ENCODE results near the gene ZNF674. TPM values are rescaled to one million over a fixed set of nuclear protein-coding genes. Genes with fewer than 3 reads are reported as not detected.

ZNF674 gene
- total and polyA plus RNA-seq, 9 of the 15 experiments (the other 6 are each of a cell fraction or from before 2014, with no cell fraction given) = 1.2 to 4.7 (median 2.6) TPM

DNA sequence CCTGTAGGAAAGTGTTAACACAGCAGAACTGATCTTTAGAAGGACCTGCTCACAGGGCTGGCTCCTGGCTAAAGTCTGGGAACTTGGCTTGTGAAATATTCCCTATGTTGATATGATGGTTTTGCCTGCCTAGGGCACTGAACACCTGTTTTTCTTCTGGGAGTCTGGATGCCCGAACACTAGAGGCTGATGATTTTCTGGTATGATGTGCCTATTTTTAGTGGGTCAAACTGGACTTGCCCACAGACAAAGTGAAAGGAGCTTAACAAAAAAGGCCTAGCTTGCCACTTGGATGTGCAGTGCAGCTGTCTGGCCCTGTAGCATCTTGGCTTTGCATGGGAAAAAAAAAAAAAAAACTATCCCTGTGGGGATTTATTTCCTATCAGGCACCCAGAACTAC is 39.1 kb downstream of the ZNF674 start:
- no peak for ATAC-seq
- ChIA-PET POLR2A (no interaction called here), CTCF (ENCODE audit: low intra/inter-chr PET ratio) (no interaction called here)
- H4K20me1 ChIP-seq (replicated peaks; ENCODE audit: control insufficient read depth, insufficient read depth, low read length) = no peaks in the 10 kb centered on the region
- H3K9ac ChIP-seq (ENCODE audit: insufficient read depth in 1 of 2, low read depth in 2 of 2, low read length in 2 of 2) = no peak overlapping the region
- no peaks in the 10 kb centered on the region for H3K27me3 ChIP-seq (ENCODE audit: control insufficient read depth in 2 of 2, insufficient read depth in 2 of 2, low read length in 2 of 2)
- 9% methylated on average over 1 of the region's 1 CpG for WGBS (ENCODE audit: insufficient coverage, low coverage, missing lambda C conversion rate)
- no peak for DNase-seq (ENCODE audit: extremely low read depth in 1 of 4, low spot score in 3 of 4)
- no peaks in the 10 kb centered on the region for H3K9me1 ChIP-seq (ENCODE audit: control insufficient read depth, insufficient read depth, low read length)
- H3K4me3 ChIP-seq = no peak overlapping the region
- no peaks in the 10 kb centered on the region; the same call in 1 of the 2 replicates for H3K9me3 ChIP-seq (replicated peaks; ENCODE audit: control insufficient read depth, insufficient read depth, low read depth, low read length)
- no peak overlapping the region for H3K27ac ChIP-seq (ENCODE audit: extremely low read depth, low read depth, low read length)
- intact Hi-C loops (cut with micrococcal nuclease) (no loop called here), in situ Hi-C loops (cut with MboI) (no loop called here)
- H3K4me1 ChIP-seq (replicated peaks in 1 of 2; ENCODE audit: control insufficient read depth in 2 of 2, insufficient read depth in 2 of 2, low read length in 2 of 2) = no peaks in the 10 kb centered on the region
- no TSS peak for BruUV-seq (replicated peaks)
- H3K79me2 ChIP-seq (ENCODE audit: control insufficient read depth, insufficient read depth, low read length) = no peaks in the 10 kb centered on the region
- no peak overlapping the region for H3K4me2 ChIP-seq (ENCODE audit: insufficient read depth, low read length)
- no peak for TF ChIP-seq ZNF165 (CRISPR knock-in tag; IDR thresholded peaks at IDR 0.05; ENCODE audit: borderline replicate concordance)
- no peak for TF ChIP-seq ZNF766 (CRISPR knock-in tag; conservative IDR thresholded peaks at IDR 0.05)
- TF ChIP-seq ZNF589 (CRISPR knock-in tag; IDR thresholded peaks at IDR 0.05; ENCODE audit: low read depth) = no peak
- TF ChIP-seq HEY1 (CRISPR knock-in tag; IDR thresholded peaks at IDR 0.05; ENCODE audit: borderline replicate concordance) = no peak
- no peak for TF ChIP-seq MECOM (CRISPR knock-in tag; IDR thresholded peaks at IDR 0.05)
- no peak for TF ChIP-seq NFYB (IDR thresholded peaks at IDR 0.05; ENCODE audit: extremely low read depth, insufficient read length)
- no peak for TF ChIP-seq HSF4 (CRISPR knock-in tag; IDR thresholded peaks at IDR 0.05; ENCODE audit: borderline replicate concordance)
- FAIRE-seq = no peak
- no peaks in the 10 kb centered on the region for H3K36me3 ChIP-seq (ENCODE audit: control insufficient read depth, insufficient read depth, low read length)
- H2AFZ ChIP-seq (ENCODE audit: low read depth, low read length) = no peak overlapping the region

DNA sequence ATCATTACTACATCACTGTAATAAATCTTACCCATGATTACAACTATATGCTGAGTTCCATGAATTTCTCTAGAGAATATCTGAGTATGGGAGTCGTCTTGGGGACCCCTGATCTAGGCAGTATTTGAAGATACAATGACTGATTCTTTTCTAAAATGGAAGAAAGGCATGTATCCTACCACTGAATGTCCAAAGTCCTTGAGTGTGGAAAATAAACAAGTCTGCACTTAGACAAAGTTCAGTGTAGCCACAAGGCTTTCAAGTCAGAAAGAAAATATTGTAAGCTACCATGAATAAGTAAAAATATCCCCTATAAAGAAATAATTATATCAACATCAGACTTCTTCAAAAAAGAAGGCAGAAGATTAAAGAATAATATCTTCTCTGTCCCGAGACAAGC is 42.4 kb downstream of the ZNF674 start:
- in situ Hi-C loops (cut with MboI) (no loop called here), intact Hi-C loops (cut with micrococcal nuclease) (no loop called here)
- Histone ChIP-seq H3K27me3 (ENCODE audit: control insufficient read depth in 2 of 2, insufficient read depth in 2 of 2, low read length in 2 of 2) (no peaks in the 10 kb centered on the region), H3K9me3 (replicated peaks; ENCODE audit: control insufficient read depth, insufficient read depth, low read depth, low read length) (peaks cover 2% of the 10 kb centered on the region; the same call in 1 of the 2 replicates), H4K20me1 (replicated peaks; ENCODE audit: control insufficient read depth, insufficient read depth, low read length) (no peaks in the 10 kb centered on the region), H3K9ac (ENCODE audit: insufficient read depth in 1 of 2, low read depth in 2 of 2, low read length in 2 of 2) (no peak overlapping the region), H3K79me2 (ENCODE audit: control insufficient read depth, insufficient read depth, low read length) (no peaks in the 10 kb centered on the region), H3K4me2 (ENCODE audit: insufficient read depth, low read length) (no peak overlapping the region), H3K4me1 (replicated peaks in 1 of 2; ENCODE audit: control insufficient read depth in 2 of 2, insufficient read depth in 2 of 2, low read length in 2 of 2) (no peaks in the 10 kb centered on the region), H3K36me3 (ENCODE audit: control insufficient read depth, insufficient read depth, low read length) (no peaks in the 10 kb centered on the region), H3K27ac (ENCODE audit: extremely low read depth, low read depth, low read length) (no peak overlapping the region), H3K4me3 (no peak overlapping the region), H3K9me1 (ENCODE audit: control insufficient read depth, insufficient read depth, low read length) (no peaks in the 10 kb centered on the region), H2AFZ (ENCODE audit: low read depth, low read length) (no peak overlapping the region)
- BruUV-seq (replicated peaks) = no TSS peak
- FAIRE-seq (no peak), DNase-seq (ENCODE audit: extremely low read depth in 1 of 4, low spot score in 3 of 4) (no peak), ATAC-seq (no peak)
- CTCF ChIA-PET (ENCODE audit: low intra/inter-chr PET ratio) = no interaction called here
- POLR2A ChIA-PET = no interaction called here
- 25% methylated on average over 2 of the region's 2 CpGs for WGBS (ENCODE audit: insufficient coverage, low coverage, missing lambda C conversion rate)
- TF ChIP-seq TAF1 (IDR thresholded peaks at IDR 0.05; ENCODE audit: control insufficient read depth, extremely low read depth, insufficient read depth, low read length, severe bottlenecking) = no peak
- no peak for TF ChIP-seq KAT8 (IDR thresholded peaks at IDR 0.05; ENCODE audit: low read depth)
- TF ChIP-seq NR2F6 (CRISPR knock-in tag; IDR thresholded peaks at IDR 0.05) = no peak
- TF ChIP-seq ZNF384 (IDR thresholded peaks at IDR 0.05; ENCODE audit: low read depth, low read length) = no peak
- TF ChIP-seq NCOR1 (IDR thresholded peaks at IDR 0.05) = no peak
- TF ChIP-seq, protein P1, sequence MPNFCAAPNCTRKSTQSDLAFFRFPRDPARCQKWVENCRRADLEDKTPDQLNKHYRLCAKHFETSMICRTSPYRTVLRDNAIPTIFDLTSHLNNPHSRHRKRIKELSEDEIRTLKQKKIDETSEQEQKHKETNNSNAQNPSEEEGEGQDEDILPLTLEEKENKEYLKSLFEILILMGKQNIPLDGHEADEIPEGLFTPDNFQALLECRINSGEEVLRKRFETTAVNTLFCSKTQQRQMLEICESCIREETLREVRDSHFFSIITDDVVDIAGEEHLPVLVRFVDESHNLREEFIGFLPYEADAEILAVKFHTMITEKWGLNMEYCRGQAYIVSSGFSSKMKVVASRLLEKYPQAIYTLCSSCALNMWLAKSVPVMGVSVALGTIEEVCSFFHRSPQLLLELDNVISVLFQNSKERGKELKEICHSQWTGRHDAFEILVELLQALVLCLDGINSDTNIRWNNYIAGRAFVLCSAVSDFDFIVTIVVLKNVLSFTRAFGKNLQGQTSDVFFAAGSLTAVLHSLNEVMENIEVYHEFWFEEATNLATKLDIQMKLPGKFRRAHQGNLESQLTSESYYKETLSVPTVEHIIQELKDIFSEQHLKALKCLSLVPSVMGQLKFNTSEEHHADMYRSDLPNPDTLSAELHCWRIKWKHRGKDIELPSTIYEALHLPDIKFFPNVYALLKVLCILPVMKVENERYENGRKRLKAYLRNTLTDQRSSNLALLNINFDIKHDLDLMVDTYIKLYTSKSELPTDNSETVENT (CRISPR knock-in tag; IDR thresholded peaks at IDR 0.05) = no peak

Measured in K562 (cell line).